Frontal cortex (tissue), 4 donors: ENCODE measurements around the gene FAM120A. TPM values are rescaled to one million over a fixed set of nuclear protein-coding genes. Genes with fewer than 3 reads are reported as not detected.

Source experiments
- DNase-seq, 2 donors: peaks; one replicate each; pipeline ENCODE4 v3.0.0; 2012; ENCODE audit warnings: low spot score in 2 of 2
- FAIRE-seq: peaks from 2 replicates; lab custom pipeline; 2012; peaks lifted over from hg19 to GRCh38; lab: Jason Lieb, UNC
- total RNA-seq: library from RNA; depleted of rRNA; stranded (reverse); fragments of >200 nt; gene quantifications from one replicate; pipeline ENCODE4 v1.2.3, GENCODE V29; 2014
- donor health status: control.
- donor health status: control.
- donor health status: control.

FAM120A gene
- total RNA-seq, 1 donor from 2014 or later = 67.7 TPM

GRCh38 chr9:93574091-93574899 lies 122.8 kb downstream of the FAM120A start:
- DNase-seq (no peak), FAIRE-seq (no peak)

DNA sequence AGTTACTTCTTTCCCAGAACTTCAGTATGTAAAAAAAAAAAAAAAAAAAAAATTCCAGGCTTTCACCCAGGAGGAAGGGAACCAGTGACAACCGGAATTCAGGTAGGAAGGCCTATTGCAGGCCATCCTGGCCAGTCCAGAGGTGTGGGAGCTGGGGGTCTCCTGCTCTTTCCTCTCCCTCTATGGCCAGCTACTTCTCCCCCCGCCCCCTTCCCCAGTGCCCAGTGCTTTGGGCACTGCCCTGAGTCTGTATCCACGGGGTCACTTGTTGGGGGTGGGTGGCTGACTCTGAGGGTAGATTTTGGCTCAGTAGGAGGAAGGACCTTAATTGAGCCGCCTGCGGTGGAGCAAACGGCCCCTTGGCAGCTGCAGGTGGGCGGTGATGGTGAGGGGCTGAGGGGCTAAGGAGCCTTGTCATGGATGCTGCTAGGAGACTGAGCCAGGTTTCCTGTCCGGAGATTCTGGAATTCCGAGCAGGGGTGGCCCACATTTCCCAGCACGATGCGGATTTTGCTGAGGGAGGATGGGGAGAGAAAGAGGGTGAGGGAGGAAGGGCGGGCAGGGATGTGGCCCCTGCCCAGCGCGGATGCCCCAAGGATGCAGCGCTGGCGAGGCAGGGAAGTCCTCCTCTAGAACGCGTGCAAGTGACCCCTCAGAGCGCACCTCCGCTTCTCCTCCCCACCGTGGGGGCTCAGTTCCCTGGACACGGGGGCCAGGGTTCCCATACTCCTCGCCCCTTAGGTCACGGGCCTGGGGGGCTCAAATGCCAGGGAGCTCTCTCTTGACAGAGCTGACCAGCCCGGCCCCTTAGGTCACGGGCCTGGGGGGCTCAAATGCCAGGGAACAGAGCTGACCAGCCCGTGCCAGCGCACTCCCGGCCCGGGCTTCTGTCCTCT lies 123.7 kb downstream of the FAM120A start:
- DNase-seq = no peak
- no peak for FAIRE-seq

DNA sequence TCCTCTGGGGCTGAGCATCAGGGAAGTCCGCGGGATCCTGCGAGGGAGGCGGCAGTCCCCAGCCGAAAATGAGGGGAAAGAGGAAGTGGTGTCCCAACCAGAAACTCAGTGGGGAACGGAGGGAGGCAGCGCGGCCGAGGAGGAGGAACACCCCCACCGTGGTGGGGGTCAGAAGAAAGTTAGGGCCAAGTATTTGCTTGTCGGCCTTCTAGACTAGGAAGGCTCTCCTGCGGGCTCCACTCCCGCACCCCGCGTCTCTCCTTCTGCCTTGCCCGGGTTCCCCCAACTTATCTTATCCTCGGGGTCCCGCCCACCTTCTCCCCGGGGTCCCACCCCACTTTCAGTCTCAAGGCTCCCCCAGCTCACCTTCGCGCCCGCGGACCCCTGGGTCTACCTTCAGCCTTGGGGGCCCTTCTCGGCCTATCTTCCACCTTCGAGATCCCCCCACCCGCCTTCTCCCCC lies 124.3 kb downstream of the FAM120A start:
- no peak for FAIRE-seq

DNA sequence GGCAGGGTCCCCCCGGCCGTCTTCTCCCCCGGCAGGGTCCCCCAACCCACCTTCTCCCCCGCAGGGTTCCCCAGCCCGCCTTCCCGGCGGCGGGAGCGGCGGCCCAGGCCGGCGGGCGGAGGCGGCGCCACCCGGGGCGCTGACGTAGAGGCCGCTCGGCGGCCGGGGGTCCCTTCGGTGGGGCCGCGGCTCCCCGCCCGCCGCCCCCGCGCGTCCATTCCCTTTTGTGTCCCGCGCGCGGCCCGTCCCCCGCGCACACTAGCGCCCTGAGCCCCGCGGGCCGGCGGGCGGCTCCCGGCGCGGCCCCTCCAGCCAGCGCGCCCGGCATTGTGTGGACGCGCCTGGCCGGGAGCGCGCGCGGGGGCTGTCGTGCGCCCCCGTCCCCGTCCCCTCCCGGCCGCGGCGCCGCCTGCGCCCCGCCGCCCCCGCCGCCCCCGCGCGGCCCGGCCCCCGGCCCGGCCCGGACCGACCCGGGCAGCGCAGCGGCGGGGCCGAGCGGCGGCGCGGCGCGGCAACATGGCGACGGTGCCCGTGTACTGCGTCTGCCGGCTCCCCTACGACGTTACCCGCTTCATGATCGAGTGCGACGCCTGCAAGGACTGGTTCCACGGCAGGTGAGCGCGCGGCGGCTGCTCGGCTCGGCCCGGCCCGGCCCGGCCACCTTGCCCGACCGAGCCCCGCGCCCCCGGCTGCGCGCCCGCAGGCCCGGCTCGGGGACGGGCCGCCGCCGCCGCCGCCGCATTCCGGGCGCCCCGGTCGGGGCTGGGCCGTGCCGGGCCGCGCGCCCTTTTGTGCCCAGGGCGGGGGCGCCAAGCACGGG lies 125.0 kb downstream of the FAM120A start, which contains the start of gene PHF2:
PHF2 (plus strand) TSS at position 327 of the 820 bp plus-strand sequence; CDS start at position 517, 190 bp downstream.
- peak; percentile 82 to 84 for DNase-seq
- no peak for FAIRE-seq

More for the DNA sequence above, 124.3 kb downstream of the FAM120A start:
- peak; percentile 56 to 64 for DNase-seq

DNA sequence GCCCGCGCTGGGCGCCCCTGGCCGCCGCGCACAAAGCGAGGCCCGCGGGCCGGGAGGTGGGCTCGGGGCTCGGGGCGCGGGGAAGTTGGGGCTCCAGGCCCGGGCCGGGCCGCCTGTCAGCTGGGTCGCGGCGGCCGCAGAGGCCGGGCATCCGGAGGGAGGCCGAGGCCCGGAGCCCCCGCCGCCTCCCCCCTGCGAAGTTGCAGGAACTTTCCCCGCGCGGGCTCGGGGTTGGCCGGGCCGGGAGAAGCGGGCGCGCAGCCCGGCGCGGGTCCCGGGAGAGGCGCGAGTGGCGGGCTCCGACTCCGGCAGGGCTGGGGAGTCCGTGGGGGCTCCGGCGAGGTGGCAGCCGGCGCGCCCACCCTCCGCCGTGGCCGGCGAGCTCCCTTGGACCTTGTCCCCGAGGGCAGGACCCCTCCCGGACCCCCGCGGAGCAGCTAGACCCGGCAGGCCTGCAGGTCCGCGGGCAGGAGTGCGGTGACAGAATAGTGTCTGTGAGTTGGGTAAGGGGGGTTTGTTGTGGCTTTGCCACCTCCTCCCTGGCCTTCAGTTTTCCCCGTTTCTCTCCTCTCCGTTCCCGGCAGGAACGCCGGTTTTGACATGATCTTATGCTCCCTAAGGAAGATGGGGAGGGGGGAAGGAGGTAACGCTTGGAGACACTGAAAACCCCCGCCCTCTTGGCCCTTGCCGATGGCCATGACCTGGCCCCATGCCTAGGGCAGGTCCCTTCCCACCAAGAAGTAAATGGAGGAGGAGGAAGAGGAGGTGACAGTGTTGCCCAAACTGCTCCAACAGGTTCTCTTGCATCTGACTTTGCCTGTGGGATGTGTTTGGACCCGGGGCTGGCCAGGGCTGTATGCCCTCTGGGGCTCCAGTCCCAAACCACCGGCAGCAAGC lies 125.8 kb downstream of the FAM120A start:
- DNase-seq (peak; percentile 53 to 60), FAIRE-seq (no peak)

GRCh38 chr9:93577975-93578682 lies 126.6 kb downstream of the FAM120A start:
- DNase-seq (no peak), FAIRE-seq (no peak)

DNA sequence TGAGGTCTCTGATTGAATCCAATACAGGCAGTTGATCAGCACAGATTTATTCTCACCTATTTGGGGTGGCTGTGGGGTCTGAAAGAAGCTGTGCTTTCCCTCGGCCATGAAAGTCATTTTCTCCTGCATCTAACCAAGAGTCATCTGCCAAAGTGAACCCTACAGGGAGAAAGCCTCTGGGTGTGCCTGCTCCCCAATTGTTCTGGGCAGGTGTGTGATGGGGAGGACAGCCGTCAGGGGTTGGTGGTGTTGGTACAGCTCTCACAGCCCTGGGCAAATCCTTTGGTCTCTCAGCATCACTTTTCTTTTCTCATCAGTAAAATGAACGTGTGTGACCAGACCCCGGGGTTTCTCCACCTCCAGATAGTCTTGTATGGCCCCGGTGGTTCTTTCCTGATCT lies 127.4 kb downstream of the FAM120A start:
- FAIRE-seq = no peak

DNA sequence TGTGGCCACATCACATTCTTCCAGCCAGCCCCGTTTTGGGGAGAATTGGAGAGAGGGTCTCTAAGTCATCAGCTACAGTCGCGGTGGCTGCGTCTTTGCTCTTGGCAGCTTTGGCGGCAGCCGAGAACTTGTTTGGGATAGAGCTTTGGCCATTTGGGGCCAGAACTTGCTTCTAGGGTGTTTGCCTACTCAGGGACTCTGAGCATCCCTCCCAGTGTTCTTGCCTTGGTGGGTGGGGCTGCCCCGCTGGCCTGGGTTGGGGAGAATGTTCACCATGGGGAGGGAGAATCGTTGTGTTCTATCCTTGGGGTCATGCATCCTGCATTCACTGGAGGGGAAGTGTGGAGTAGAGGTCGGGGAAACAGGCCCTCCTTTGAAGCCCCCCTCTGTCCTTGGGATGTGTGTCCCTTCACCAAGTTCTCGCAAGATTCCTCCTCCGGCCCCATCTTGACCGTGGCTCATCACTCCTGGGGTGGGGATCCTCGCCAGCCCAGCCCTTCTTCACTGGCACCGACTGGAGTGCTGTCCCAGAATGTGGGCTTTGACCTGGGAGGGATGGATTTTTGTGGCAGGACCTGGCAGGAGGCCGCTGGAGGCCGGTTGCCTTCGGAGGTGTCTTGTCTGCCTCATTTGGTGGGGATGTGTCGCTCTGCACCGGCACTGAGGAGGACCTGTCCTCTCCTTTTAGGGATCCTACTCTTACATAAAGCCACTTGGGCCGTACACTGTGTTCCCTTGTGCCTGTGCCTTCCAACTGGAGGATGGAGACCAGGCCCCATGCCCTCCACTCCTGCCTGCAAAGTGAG lies 128.4 kb downstream of the FAM120A start:
- no peak for FAIRE-seq
- DNase-seq = no peak

More for the DNA sequence above, 127.4 kb downstream of the FAM120A start:
- DNase-seq = no peak

DNA sequence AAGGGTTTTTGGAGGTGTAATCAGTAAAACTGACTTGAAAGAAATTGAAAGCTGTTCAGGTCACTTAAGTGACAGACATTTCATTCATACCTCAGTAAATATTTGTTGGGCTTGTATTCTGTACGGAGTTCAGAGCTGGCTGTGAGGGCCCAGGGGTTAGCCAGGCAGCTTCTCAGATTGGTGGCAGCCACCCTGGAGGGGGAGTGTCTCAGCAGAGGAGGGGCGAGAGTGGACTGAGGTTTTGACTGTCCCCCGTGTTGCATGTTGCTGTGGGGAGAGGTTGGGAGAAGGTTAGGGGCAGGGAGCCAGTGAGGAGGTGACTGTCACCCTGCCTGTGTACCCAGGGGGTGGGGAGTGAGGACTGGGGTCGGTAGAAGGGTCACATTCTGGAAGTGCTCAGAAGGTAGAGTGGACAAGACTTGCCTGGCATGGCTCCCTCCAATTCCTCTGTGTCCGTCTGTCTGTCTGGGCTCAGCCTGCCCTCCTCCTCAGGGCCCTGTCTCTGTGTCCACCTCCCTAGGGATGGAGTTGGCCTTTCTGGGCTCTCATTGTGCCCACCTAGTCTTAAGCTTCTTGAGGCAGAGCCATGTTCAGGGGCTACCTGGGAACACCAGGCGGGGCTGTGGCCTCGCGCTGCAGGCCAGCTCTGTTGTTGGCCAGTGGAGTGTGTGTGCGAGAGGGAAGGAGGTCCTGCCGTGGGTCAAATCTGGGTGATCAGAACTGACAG lies 129.3 kb downstream of the FAM120A start:
- DNase-seq (no peak), FAIRE-seq (no peak)

GRCh38 chr9:93582115-93582514 lies 130.6 kb downstream of the FAM120A start:
- DNase-seq (no peak), FAIRE-seq (no peak)

DNA sequence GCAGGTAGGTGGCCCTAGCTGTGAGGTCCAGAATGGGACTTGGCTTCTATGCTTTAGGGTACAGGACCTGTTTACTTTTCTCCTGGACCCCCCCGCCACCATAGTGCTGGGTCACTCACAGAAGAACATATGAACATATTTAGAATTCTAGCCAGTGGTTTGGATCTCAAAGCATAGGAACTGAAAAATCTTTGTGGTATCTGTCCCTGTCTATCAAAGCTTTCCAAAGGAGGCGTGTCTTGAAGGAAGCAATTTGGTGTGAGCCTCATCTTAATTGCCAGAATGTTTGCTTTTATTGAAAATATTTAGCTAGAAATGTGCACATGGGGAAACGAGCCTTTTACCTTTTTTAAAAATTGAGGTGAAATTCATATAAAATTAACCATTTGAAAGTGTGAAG lies 131.1 kb downstream of the FAM120A start:
- FAIRE-seq = no peak
- DNase-seq = no peak

DNA sequence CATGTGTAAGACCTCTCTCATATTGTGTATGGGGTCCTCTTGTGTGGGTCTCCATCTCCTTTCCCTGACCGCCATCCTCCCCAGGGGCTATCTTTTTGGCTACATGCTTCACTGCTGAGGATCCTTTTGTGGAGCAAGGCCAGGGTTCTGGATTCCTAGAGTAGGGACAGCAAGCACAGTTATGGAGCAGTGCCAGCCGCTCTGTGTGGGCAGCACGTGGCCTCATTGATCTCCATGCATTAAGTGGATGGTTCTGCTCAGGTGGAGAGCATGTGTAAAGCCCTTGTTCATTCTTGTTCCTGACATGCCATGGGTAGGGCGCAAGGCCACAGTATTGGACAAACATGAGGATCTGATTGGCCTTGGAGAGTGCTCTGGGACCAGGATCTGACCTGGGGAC lies 133.8 kb downstream of the FAM120A start:
- FAIRE-seq = no peak
- no peak for DNase-seq

- FAIRE-seq (no peak), DNase-seq (no peak)
Observed at GRCh38 chr9:93585695-93586094, 134.2 kb downstream of the FAM120A start.

GRCh38 chr9:93586290-93587057 lies 135.0 kb downstream of the FAM120A start:
- DNase-seq (no peak), FAIRE-seq (no peak)

DNA sequence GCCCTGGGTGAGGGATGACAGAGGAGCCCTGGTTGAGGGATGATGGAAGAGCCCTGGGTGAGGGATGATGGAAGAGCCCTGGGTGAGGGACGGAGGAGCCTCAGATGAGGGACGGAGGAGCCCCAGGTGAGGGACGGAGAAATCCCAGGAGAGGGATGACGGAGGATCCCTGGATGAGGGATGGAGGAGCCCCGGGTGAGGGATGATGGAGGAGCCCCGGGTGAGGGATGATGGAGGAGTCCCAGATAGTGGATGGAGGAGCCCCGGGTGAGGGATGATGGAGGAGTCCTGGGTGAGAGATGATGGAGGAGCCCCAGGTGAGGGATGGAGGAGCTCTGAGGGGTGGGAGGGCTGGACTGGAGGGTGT lies 135.8 kb downstream of the FAM120A start:
- DNase-seq = no peak
- no peak for FAIRE-seq
